ENCODE data around the gene TMCC1. TPM values are rescaled to one million over a fixed set of nuclear protein-coding genes. Genes with fewer than 3 reads are reported as not detected.

TMCC1 gene
- total RNA-seq, 1 donor from 2014 or later, result 11.5 TPM

DNA sequence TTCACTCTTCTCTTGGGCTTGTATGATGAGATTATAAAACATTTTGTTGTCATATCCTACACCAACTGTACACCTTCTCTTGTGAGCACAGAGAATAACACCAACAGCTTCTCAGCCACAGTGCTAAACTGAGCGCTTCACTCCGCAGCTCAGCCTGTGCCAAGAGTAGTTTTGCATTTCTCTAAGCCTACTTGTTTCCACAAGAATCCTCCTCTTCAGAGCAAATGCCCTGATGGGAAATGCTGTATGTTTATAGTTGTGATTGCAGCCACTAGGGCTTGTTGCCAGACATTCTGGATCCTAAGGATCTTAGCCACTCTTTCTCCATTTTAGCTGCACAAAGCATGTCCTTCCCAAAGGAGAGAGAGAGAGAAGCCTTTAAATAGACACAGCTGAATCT is 148.3 kb downstream of the TMCC1 start:
- no peaks in the 10 kb centered on the region for H3K9me3 ChIP-seq
- no peaks in the 10 kb centered on the region for H3K27me3 ChIP-seq
- no peaks in the 10 kb centered on the region for H3K36me3 ChIP-seq
- no peak overlapping the region for H3K4me3 ChIP-seq
- TF ChIP-seq, protein P1, sequence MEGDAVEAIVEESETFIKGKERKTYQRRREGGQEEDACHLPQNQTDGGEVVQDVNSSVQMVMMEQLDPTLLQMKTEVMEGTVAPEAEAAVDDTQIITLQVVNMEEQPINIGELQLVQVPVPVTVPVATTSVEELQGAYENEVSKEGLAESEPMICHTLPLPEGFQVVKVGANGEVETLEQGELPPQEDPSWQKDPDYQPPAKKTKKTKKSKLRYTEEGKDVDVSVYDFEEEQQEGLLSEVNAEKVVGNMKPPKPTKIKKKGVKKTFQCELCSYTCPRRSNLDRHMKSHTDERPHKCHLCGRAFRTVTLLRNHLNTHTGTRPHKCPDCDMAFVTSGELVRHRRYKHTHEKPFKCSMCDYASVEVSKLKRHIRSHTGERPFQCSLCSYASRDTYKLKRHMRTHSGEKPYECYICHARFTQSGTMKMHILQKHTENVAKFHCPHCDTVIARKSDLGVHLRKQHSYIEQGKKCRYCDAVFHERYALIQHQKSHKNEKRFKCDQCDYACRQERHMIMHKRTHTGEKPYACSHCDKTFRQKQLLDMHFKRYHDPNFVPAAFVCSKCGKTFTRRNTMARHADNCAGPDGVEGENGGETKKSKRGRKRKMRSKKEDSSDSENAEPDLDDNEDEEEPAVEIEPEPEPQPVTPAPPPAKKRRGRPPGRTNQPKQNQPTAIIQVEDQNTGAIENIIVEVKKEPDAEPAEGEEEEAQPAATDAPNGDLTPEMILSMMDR (IDR thresholded peaks at IDR 0.05), result no peak
- DNase-seq (ENCODE audit: low spot score in 2 of 2), result no peak
- intact Hi-C loops (cut with DNase I), result no loop called here
- H3K27ac ChIP-seq, result no peak overlapping the region
- no peaks in the 10 kb centered on the region for H3K4me1 ChIP-seq

DNA sequence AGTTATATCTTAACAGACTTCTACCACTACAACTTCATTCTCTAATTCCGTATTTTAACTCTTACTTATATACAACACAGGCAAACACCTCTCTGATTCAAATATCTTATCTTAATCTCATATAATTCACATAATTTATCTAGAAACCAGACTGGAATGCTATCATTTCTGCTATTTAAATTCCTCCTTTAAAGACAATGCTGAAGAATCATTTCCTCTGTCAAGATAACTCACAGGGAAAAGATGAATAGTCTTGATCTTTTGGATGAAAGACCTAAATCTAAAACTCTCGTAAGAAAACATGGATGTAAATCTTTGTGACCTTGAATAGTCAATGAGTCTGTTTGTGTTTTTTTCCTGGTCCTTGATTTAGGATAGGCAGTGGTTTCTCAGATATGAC is 151.7 kb downstream of the TMCC1 start:
- H3K4me1 ChIP-seq, result no peaks in the 10 kb centered on the region
- no peaks in the 10 kb centered on the region for H3K9me3 ChIP-seq
- intact Hi-C loops (cut with DNase I), result no loop called here
- no peaks in the 10 kb centered on the region for H3K27me3 ChIP-seq
- H3K4me3 ChIP-seq, result no peak overlapping the region
- TF ChIP-seq, protein P1 (IDR thresholded peaks at IDR 0.05), result no peak
- DNase-seq (ENCODE audit: low spot score in 2 of 2), result no peak
- no peak overlapping the region for H3K27ac ChIP-seq
- H3K36me3 ChIP-seq, result no peaks in the 10 kb centered on the region

DNA sequence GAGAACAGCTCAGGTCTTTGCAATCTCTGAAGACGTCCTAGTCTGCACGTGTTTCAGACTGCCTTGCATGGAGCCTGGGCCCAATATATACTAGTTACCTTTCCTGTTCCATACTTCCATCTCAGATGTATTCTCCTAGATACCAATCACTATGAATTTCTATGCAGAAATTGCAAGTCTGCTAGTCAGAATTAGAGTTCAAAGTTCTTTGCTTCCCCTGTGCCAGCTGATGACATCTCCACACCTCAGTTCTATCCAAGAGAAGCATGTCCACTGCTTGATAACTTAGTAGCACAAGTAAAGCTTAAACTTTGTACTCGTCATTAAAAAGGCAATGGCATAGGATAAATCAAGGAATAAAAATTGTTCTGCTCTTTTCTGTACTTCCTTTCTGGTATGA is 153.4 kb downstream of the TMCC1 start:
- H3K27me3 ChIP-seq, result no peaks in the 10 kb centered on the region
- TF ChIP-seq, protein P1 (IDR thresholded peaks at IDR 0.05), result no peak
- intact Hi-C loops (cut with DNase I), result no loop called here
- no peak for DNase-seq (ENCODE audit: low spot score in 2 of 2)
- H3K27ac ChIP-seq, result no peak overlapping the region
- no peaks in the 10 kb centered on the region for H3K9me3 ChIP-seq
- H3K4me3 ChIP-seq, result no peak overlapping the region
- H3K4me1 ChIP-seq, result no peaks in the 10 kb centered on the region
- no peaks in the 10 kb centered on the region for H3K36me3 ChIP-seq

DNA sequence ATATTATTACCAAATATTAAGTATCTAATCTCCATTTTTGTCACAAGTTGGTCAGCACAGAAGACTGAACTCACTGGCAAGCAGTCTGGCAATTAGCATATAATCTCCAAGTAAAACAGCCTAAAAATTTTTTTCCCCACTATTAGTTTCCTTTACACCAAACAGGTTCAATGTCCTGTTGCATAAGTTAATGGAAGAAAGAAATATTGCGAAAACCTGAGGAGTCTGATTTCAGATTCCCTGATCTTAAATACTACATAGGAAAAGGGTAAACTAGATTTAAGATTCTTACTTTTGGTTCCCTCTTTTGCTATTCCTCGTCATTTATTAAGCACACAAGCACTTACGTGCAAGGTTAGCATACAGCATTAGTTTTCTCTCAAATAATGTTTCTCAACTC is 153.9 kb downstream of the TMCC1 start:
- TF ChIP-seq, protein P1 (IDR thresholded peaks at IDR 0.05), result no peak
- no peaks in the 10 kb centered on the region for H3K4me1 ChIP-seq
- intact Hi-C loops (cut with DNase I), result no loop called here
- H3K27me3 ChIP-seq, result no peaks in the 10 kb centered on the region
- H3K36me3 ChIP-seq, result no peaks in the 10 kb centered on the region
- no peaks in the 10 kb centered on the region for H3K9me3 ChIP-seq
- no peak for DNase-seq (ENCODE audit: low spot score in 2 of 2)
- H3K4me3 ChIP-seq, result no peak overlapping the region
- no peak overlapping the region for H3K27ac ChIP-seq

DNA sequence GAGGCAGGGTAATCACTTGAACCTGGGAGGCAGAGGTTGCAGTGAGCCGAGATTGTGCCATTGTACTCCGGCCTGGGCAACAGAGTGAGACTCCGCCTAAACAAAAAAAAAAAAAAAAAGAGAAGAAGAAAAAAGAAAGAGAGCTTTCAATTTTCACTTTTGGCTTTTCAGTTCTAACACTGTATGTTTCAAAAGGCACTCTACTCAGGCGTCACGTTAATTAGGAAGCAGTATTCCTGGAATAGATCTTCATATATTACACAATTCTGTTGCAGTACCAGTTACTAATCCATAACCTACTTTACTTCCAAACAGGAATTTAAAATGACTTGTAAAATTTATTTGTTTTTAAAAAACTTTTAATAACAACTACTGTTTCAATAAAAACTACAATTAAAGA is 155.3 kb downstream of the TMCC1 start:
- intact Hi-C loops (cut with DNase I), result no loop called here
- Histone ChIP-seq H3K27ac (no peak overlapping the region), H3K4me1 (no peaks in the 10 kb centered on the region), H3K9me3 (no peaks in the 10 kb centered on the region), H3K36me3 (no peaks in the 10 kb centered on the region), H3K27me3 (no peaks in the 10 kb centered on the region), H3K4me3 (no peak overlapping the region)
- TF ChIP-seq, protein P1 (IDR thresholded peaks at IDR 0.05), result no peak
- no peak for DNase-seq (ENCODE audit: low spot score in 2 of 2)

DNA sequence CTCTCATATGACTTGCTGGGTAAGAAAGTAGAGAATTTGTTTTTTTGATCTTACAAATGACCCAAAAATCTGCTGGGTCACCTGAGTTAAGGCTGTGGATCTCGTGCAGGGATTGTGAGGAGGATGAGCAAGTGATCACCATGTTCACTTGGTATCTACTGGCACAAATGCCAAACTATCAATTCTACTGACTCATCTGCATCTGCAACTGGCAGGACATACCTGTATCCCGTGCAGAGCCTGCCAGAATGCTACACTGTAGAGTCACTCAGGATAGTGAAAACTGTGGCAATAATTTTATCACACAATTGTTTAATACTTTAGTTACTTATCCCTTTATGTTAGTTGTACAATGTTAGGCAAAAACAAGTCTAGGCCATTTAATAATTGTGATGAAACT is 157.4 kb downstream of the TMCC1 start:
- Histone ChIP-seq H3K27ac (no peak overlapping the region), H3K27me3 (no peaks in the 10 kb centered on the region), H3K4me3 (no peak overlapping the region), H3K9me3 (no peaks in the 10 kb centered on the region), H3K4me1 (no peaks in the 10 kb centered on the region), H3K36me3 (no peaks in the 10 kb centered on the region)
- intact Hi-C loops (cut with DNase I), result no loop called here
- TF ChIP-seq, protein P1 (IDR thresholded peaks at IDR 0.05), result no peak
- DNase-seq (ENCODE audit: low spot score in 2 of 2), result no peak
